Esophagus muscularis mucosa (tissue), 4 donors: ENCODE measurements around the gene CYP27A1. TPM values are rescaled to one million over a fixed set of nuclear protein-coding genes. Genes with fewer than 3 reads are reported as not detected.
A peak's percentile ranks its signal among the peaks of the same experiment; 100 is the strongest.
"Not testable (repeated sequence)": the region's sequence is repeated elsewhere in the genome, so short reads cannot be mapped to it uniquely, and the experiment has no call there.

ENCODE experiments used
- DNase-seq: peaks from one replicate; pipeline ENCODE4 v3.0.0-alpha.2; 2017; ENCODE audit errors: extremely low spot score
- H3K27ac ChIP-seq, 4 donors: fragments of 200-600 bp; sonication (generic); replicated peaks in 1 of 4; 1 replicate in 3 of 4; 2 replicates in 1 of 4; pipeline ENCODE4 v1.5.1; 2016 to 2019; ENCODE audit warnings: mild to moderate bottlenecking in 1 of 4
- H3K27me3 ChIP-seq, 4 donors: fragments of 200-600 bp; sonication (generic); one replicate each; pipeline versions ENCODE4 v1.5.1 to v1.6.0; 2016 to 2019
- H3K36me3 ChIP-seq, 4 donors: fragments of 200-600 bp; sonication (generic); one replicate each; pipeline ENCODE4 v1.5.1; 2016 to 2019
- H3K4me1 ChIP-seq, 4 donors: fragments of 200-600 bp; sonication (generic); one replicate each; pipeline ENCODE4 v1.5.1; 2016 to 2019
- H3K4me3 ChIP-seq, 4 donors: fragments of 200-600 bp; sonication (generic); 1 replicate in 2 of 4; 2 replicates in 2 of 4; pipeline ENCODE4 v1.5.1; 2016 to 2019; ENCODE audit warnings: mild to moderate bottlenecking in 4 of 4, moderate library complexity in 1 of 4
- H3K9me3 ChIP-seq, 4 donors: fragments of 200-600 bp; sonication (generic); 1 replicate in 3 of 4; 2 replicates in 1 of 4; pipeline ENCODE4 v1.5.1; 2016 to 2019
- EP300 ChIP-seq: sonication (generic); formaldehyde crosslinking; IDR thresholded peaks from one replicate; pipeline ENCODE4 v1.6.1; 2017; ENCODE audit warnings: antibody characterized with exemption
- POLR2A ChIP-seq: fragments of 450-650 bp; IDR thresholded peaks from one replicate; pipeline ENCODE4 v1.6.1; 2017; ENCODE audit warnings: antibody characterized with exemption, moderate library complexity, mild to moderate bottlenecking, low read depth
- POLR2AphosphoS5 ChIP-seq, 2 donors: sonication (generic); formaldehyde crosslinking; IDR thresholded peaks; one replicate each; pipeline ENCODE4 v1.6.1; 2017; ENCODE audit warnings: antibody characterized with exemption in 2 of 2
- WGBS: methylation state at CpG from one replicate; pipeline ENCODE4 v1.1.5; 2018; 5-methylcytosine and 5-hydroxymethylcytosine counted together
- intact Hi-C: fragments of 100-400 bp; cut with DNase I; formaldehyde crosslinking; loops from one replicate; pipeline ENCODE4 v1.15.1; 2023
- total RNA-seq, 4 donors: library from RNA; depleted of rRNA; stranded (reverse); fragments of >200 nt; gene quantifications; one replicate each; pipeline versions ENCODE4 v1.1.0 to v1.2.1, GENCODE V29; 2016
- TF ChIP-seq, protein P1 (sequence below), 3 experiments: fragments of 200-600 bp in 2 of 3; fragments of 450-650 bp in 1 of 3; sonication (generic) in 2 of 3; IDR thresholded peaks; one replicate each; pipeline ENCODE4 v1.5.1; 2017 to 2019; ENCODE audit warnings: antibody characterized with exemption in 3 of 3, mild to moderate bottlenecking in 2 of 3, moderate library complexity in 1 of 3

CYP27A1 gene
- total RNA-seq, 4 donors from 2014 or later = 20.7 to 26.3 (median 23.6) TPM

DNA sequence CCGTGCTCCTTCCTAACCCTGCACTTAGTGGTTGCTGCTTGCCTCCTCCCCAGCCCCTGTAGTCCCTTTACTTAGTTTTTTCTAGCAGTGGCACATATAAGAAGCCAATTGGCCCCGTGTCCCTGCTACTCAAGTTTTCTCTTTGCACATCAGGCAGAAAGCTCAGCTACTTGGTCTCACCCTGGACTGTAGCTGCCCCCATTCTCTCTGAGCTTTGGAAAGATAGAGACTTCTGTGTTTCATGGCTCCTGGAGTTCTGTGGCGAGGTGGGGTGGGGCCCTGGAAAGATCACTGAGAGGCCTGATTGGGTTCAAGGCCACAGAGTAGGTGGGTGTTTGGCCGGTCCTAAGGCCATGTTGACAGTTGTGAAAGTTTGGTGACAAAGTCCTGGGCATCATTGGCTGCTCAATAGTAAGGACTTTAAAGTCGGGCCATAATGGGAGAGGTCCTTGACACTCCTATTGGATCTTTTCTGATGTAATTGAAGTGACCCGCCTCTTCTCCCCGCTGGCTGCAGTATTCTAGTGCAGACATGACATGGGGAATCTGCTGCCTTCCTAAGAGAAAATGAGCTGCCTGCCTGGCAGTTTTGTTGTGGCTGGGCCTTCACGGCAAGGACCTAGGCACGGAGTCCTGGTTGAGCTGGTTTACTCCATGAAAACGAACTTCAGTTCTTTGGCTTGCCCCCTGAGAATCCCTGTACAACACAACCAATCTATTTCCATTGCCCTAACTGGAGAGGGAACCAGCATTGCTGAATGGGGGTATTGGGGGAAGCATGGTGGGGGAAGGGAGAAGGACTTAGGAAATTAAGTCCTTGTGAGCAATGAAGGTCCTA, 26.2 kb upstream of the CYP27A1 start:
- TF ChIP-seq POLR2AphosphoS5 (IDR thresholded peaks at IDR 0.05) = no peak
- no peak for TF ChIP-seq POLR2A
- no peak for TF ChIP-seq EP300
- TF ChIP-seq, protein P1, sequence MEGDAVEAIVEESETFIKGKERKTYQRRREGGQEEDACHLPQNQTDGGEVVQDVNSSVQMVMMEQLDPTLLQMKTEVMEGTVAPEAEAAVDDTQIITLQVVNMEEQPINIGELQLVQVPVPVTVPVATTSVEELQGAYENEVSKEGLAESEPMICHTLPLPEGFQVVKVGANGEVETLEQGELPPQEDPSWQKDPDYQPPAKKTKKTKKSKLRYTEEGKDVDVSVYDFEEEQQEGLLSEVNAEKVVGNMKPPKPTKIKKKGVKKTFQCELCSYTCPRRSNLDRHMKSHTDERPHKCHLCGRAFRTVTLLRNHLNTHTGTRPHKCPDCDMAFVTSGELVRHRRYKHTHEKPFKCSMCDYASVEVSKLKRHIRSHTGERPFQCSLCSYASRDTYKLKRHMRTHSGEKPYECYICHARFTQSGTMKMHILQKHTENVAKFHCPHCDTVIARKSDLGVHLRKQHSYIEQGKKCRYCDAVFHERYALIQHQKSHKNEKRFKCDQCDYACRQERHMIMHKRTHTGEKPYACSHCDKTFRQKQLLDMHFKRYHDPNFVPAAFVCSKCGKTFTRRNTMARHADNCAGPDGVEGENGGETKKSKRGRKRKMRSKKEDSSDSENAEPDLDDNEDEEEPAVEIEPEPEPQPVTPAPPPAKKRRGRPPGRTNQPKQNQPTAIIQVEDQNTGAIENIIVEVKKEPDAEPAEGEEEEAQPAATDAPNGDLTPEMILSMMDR (IDR thresholded peaks at IDR 0.05) = no peak
- no peak overlapping the region for H3K27ac ChIP-seq
- 99% methylated on average over 8 of the region's 10 CpGs for WGBS

DNA sequence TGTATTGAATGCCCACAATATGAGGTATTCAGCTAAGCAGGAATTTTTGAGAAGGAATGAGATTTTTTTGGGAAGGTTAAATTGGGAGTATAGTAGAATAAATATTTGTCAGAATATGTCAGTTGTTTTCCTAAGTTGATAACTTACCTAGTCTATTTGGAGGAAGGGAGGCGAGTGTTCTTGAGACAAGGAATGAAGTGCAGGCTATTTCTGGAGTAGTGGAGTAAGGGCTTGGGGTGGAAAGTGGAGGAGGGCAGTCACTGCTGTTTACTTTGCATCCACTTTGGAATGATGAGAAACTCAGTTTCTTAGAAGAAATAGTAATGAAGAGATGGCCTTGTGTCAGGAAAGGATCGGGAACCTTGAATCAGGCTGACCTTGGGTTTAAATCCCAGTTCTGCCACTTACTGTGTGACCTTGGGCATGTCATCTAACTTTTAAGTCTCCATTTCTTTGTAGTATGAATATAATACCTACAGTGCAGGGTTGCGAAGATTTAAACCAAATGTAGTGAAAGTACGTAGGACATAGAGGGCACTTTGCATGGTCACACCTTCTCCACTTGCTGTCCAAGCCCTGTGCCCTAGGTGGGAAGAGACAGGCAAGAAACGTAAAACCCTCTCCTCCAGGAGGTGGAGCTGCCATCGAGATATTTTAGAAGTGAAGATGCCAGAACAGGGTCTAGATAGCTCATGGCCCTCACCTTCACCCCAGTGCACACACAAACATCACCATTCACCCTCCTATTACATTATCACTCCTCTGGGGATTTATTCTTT, 25.2 kb upstream of the CYP27A1 start:
- Histone ChIP-seq H3K27ac (no peak overlapping the region), H3K27me3 (no peaks in the 10 kb centered on the region), H3K36me3 (peaks cover 34 to 42% (median 39%) of the 10 kb centered on the region in 4 donors), H3K4me3 (no peak overlapping the region), H3K9me3 (no peaks in the 10 kb centered on the region), H3K4me1 (peaks cover 0 to 7% (median 0%) of the 10 kb centered on the region in 4 donors)
- 80% methylated on average over 6 of the region's 6 CpGs for WGBS
- DNase-seq = no peak
- intact Hi-C loops = no loop called here
- TF ChIP-seq POLR2AphosphoS5 (IDR thresholded peaks at IDR 0.05) = no peak

More for the DNA sequence above, 26.2 kb upstream of the CYP27A1 start:
- DNase-seq = no peak
- no peak overlapping the region for H3K4me3 ChIP-seq
- peaks cover 34 to 51% (median 49%) of the 10 kb centered on the region in 4 donors for H3K36me3 ChIP-seq
- no peaks in the 10 kb centered on the region for H3K27me3 ChIP-seq
- H3K4me1 ChIP-seq = peaks cover 0 to 7% (median 0%) of the 10 kb centered on the region in 4 donors
- intact Hi-C loops = no loop called here
- no peaks in the 10 kb centered on the region for H3K9me3 ChIP-seq

GRCh38 chr2:218761795-218762194, 20.2 kb upstream of the CYP27A1 start:
- Histone ChIP-seq H3K4me3 (no peak overlapping the region), H3K27ac (no peak overlapping the region), H3K36me3 (no peaks in the 10 kb centered on the region), H3K4me1 (peaks cover 0 to 3% (median 0%) of the 10 kb centered on the region in 4 donors), H3K27me3 (no peaks in the 10 kb centered on the region), H3K9me3 (no peaks in the 10 kb centered on the region)
- TF ChIP-seq POLR2AphosphoS5 (IDR thresholded peaks at IDR 0.05) (no peak), POLR2A (no peak), EP300 (no peak)
- TF ChIP-seq, protein P1 (IDR thresholded peaks at IDR 0.05) = no peak
- intact Hi-C loops = no loop called here
- WGBS = 91% methylated on average over 2 of the region's 2 CpGs
- no peak for DNase-seq

GRCh38 chr2:218772759-218773158, 9.2 kb upstream of the CYP27A1 start:
- 94% methylated on average over 3 of the region's 5 CpGs for WGBS
- H3K9me3 ChIP-seq, H3K27ac ChIP-seq, H3K27me3 ChIP-seq, H3K36me3 ChIP-seq, intact Hi-C loops, H3K4me3 ChIP-seq, H3K4me1 ChIP-seq: not testable (repeated sequence)
- peak; percentile 17 for DNase-seq

GRCh38 chr2:218773881-218774280, 8.1 kb upstream of the CYP27A1 start:
- H3K4me1 ChIP-seq = no peaks in the 10 kb centered on the region
- H3K9me3 ChIP-seq = no peaks in the 10 kb centered on the region
- intact Hi-C loops = no loop called here
- no peaks in the 10 kb centered on the region for H3K27me3 ChIP-seq
- WGBS = 98% methylated on average over 2 of the region's 2 CpGs
- peak; percentile 72 for DNase-seq
- TF ChIP-seq, protein P1 (IDR thresholded peaks at IDR 0.05) = no peak
- no peak for TF ChIP-seq POLR2AphosphoS5 (IDR thresholded peaks at IDR 0.05)
- no peak for TF ChIP-seq EP300
- TF ChIP-seq POLR2A = no peak
- H3K36me3 ChIP-seq = peaks cover 0 to 3% (median 0%) of the 10 kb centered on the region in 4 donors
- H3K4me3 ChIP-seq = no peak overlapping the region
- no peak overlapping the region for H3K27ac ChIP-seq
